Lower leg skin (tissue), 3 donors: ENCODE data around the gene ATP5IF1.

ENCODE experiments used
- CTCF ChIP-seq, 3 donors: fragments of 450-650 bp; IDR thresholded peaks; one replicate each; pipeline ENCODE4 v1.5.1; 2016; ENCODE audit warnings: antibody characterized with exemption in 3 of 3, mild to moderate bottlenecking in 3 of 3, moderate library complexity in 2 of 3
- POLR2A ChIP-seq, 2 donors: fragments of 450-650 bp; IDR thresholded peaks; one replicate each; pipeline ENCODE4 v1.6.1; 2016 to 2017; ENCODE audit warnings: antibody characterized with exemption in 2 of 2, mild to moderate bottlenecking in 1 of 2, moderate library complexity in 1 of 2

GRCh38 chr1:28232558-28233263 lies 3.2 kb upstream of the ATP5IF1 start, which contains the start of gene DNAJC8:
- TF ChIP-seq CTCF (IDR thresholded peaks at IDR 0.05) (no peak), POLR2A (IDR thresholded peaks at IDR 0.05) (peak in 1 of 2 donors; percentile 56)
